ENCODE results near the gene THSD7B. TPM values are rescaled to one million over a fixed set of nuclear protein-coding genes. Genes with fewer than 3 reads are reported as not detected.

The THSD7B gene
- total RNA-seq, 1 donor from 2014 or later: not detected

DNA sequence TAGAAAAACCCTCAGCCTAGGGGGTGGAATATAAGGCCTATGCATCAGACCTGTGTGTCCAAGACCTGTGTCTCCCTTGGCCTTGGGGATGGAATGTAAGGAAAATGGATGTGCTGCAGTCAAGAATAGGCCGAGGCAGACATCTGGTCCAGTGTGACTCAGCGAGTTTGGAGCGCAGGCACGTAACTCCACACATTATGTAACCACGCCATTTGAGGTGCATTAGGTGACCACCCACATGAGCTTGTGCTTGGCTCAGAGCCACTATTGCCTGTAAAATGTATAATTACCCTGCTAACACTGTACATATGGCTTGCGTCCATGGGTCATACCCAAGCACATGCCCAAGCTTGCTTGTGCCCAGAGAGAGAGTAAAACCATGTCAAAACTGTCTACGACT lies 618.0 kb downstream of the THSD7B start:
- Mint-ChIP-seq H3K4me3 (ENCODE audit: unreplicated experiment) (no peak overlapping the region), H3K9me3 (ENCODE audit: unreplicated experiment) (peaks cover 4% of the 10 kb centered on the region)
- DNase-seq (ENCODE audit: extremely low spot score, unreplicated experiment): no peak

DNA sequence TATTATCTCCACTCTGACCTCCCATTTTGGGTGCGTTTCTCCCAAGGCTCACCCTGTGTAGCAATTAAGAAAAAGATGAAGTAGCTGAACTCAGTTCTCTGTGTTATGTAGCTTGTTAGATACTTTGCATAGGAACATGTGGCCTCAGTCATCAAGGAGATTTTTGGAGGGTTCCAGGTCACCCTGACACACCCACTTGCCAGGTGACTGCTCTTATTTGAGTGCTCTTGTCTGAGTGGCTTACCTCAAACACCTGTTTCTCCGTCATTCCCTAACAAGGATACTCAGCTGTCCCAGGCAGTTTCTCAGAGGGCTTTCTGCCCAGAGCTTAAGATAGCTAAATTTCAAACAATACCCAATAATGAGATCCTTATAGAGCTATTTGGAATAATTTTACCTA lies 621.7 kb downstream of the THSD7B start:
- Mint-ChIP-seq H3K9me3 (ENCODE audit: unreplicated experiment) (no peaks in the 10 kb centered on the region), H3K27me3 (ENCODE audit: unreplicated experiment) (peaks cover 21% of the 10 kb centered on the region), H3K4me3 (ENCODE audit: unreplicated experiment) (no peak overlapping the region), H3K36me3 (ENCODE audit: unreplicated experiment) (no peaks in the 10 kb centered on the region), H3K27ac (ENCODE audit: unreplicated experiment) (no peak overlapping the region), H3K4me1 (ENCODE audit: unreplicated experiment) (no peaks in the 10 kb centered on the region)
- DNase-seq (ENCODE audit: extremely low spot score, unreplicated experiment): no peak
- TF ChIP-seq, protein P1, sequence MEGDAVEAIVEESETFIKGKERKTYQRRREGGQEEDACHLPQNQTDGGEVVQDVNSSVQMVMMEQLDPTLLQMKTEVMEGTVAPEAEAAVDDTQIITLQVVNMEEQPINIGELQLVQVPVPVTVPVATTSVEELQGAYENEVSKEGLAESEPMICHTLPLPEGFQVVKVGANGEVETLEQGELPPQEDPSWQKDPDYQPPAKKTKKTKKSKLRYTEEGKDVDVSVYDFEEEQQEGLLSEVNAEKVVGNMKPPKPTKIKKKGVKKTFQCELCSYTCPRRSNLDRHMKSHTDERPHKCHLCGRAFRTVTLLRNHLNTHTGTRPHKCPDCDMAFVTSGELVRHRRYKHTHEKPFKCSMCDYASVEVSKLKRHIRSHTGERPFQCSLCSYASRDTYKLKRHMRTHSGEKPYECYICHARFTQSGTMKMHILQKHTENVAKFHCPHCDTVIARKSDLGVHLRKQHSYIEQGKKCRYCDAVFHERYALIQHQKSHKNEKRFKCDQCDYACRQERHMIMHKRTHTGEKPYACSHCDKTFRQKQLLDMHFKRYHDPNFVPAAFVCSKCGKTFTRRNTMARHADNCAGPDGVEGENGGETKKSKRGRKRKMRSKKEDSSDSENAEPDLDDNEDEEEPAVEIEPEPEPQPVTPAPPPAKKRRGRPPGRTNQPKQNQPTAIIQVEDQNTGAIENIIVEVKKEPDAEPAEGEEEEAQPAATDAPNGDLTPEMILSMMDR (IDR thresholded peaks at IDR 0.05): no peak

More for the DNA sequence above, 618.0 kb downstream of the THSD7B start:
- no peak overlapping the region for H3K27ac Mint-ChIP-seq (ENCODE audit: unreplicated experiment)
- no peaks in the 10 kb centered on the region for H3K4me1 Mint-ChIP-seq (ENCODE audit: unreplicated experiment)
- H3K36me3 Mint-ChIP-seq (ENCODE audit: unreplicated experiment): no peaks in the 10 kb centered on the region
- peaks cover under 1% of the 10 kb centered on the region for H3K27me3 Mint-ChIP-seq (ENCODE audit: unreplicated experiment)
- TF ChIP-seq, protein P1 (IDR thresholded peaks at IDR 0.05): no peak

DNA sequence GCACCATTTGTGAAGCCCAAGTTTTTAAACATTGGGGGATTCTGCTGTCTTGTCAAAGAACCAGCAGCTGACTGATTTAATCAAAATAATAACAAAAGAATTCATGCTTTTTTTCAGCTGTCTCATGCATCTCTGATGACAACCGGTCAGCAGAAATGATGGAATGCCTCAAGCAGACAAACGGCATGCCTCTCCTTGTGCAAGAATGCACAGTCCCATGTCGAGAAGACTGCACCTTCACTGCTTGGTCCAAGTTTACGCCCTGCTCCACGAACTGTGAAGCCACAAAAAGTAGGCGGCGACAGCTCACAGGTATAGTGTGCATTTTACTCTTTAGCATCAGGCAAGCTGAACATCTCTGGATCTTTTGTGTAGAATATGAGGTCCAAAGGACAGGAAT lies 640.2 kb downstream of the THSD7B start:
- Mint-ChIP-seq H3K9me3 (ENCODE audit: unreplicated experiment) (peaks cover 10% of the 10 kb centered on the region), H3K4me1 (ENCODE audit: unreplicated experiment) (no peaks in the 10 kb centered on the region), H3K4me3 (ENCODE audit: unreplicated experiment) (no peak overlapping the region), H3K36me3 (ENCODE audit: unreplicated experiment) (no peaks in the 10 kb centered on the region), H3K27ac (ENCODE audit: unreplicated experiment) (no peak overlapping the region), H3K27me3 (ENCODE audit: unreplicated experiment) (peaks cover 10% of the 10 kb centered on the region)
- TF ChIP-seq, protein P1 (IDR thresholded peaks at IDR 0.05): no peak
- DNase-seq (ENCODE audit: extremely low spot score, unreplicated experiment): no peak

- no peak overlapping the region for H3K4me3 Mint-ChIP-seq (ENCODE audit: unreplicated experiment)
- H3K27me3 Mint-ChIP-seq (ENCODE audit: unreplicated experiment): peaks cover 3% of the 10 kb centered on the region
- H3K27ac Mint-ChIP-seq (ENCODE audit: unreplicated experiment): no peak overlapping the region
- H3K36me3 Mint-ChIP-seq (ENCODE audit: unreplicated experiment): no peaks in the 10 kb centered on the region
- no peaks in the 10 kb centered on the region for H3K4me1 Mint-ChIP-seq (ENCODE audit: unreplicated experiment)
- peaks cover 11% of the 10 kb centered on the region for H3K9me3 Mint-ChIP-seq (ENCODE audit: unreplicated experiment)
- TF ChIP-seq, protein P1 (IDR thresholded peaks at IDR 0.05): no peak
- no peak for DNase-seq (ENCODE audit: extremely low spot score, unreplicated experiment)
Observed at GRCh38 chr2:137411585-137411984, 646.2 kb downstream of the THSD7B start.

DNA sequence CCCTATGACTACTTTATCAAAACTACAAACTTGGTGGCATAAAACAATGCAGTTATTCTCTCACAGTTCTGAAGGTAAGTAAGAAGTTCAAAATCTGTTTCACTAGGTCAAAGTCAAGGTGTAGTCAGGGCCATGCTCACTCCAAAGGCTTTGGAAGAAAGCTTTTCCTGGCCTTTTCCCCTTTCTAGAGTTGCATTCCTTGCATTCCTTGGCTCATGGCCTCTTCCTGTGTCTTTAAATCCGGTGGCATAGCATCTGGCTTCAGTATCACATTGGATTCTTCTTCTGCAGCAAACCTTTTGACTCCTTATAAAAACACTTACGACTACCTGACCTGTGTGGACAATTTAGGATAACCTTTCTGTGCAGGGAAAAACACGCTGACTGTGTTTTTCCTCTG lies 655.4 kb downstream of the THSD7B start:
- H3K27me3 Mint-ChIP-seq (ENCODE audit: unreplicated experiment): no peaks in the 10 kb centered on the region
- no peak overlapping the region for H3K27ac Mint-ChIP-seq (ENCODE audit: unreplicated experiment)
- no peaks in the 10 kb centered on the region for H3K4me1 Mint-ChIP-seq (ENCODE audit: unreplicated experiment)
- no peaks in the 10 kb centered on the region for H3K36me3 Mint-ChIP-seq (ENCODE audit: unreplicated experiment)
- no peak for DNase-seq (ENCODE audit: extremely low spot score, unreplicated experiment)
- TF ChIP-seq, protein P1 (IDR thresholded peaks at IDR 0.05): no peak
- no peak overlapping the region for H3K4me3 Mint-ChIP-seq (ENCODE audit: unreplicated experiment)
- peaks cover under 1% of the 10 kb centered on the region for H3K9me3 Mint-ChIP-seq (ENCODE audit: unreplicated experiment)

Measured in osteocyte (in vitro differentiated cells).